HG03135 (cell line): Measurements from ENCODE around the gene FBXW4.

Experiments
- ATAC-seq: cut with Tn5 transposase; IDR thresholded peaks from one replicate; pipeline ENCODE4 v1.9.1; 2021; ENCODE audit warnings: mild to moderate bottlenecking, moderate library complexity; ENCODE audit not compliant: unreplicated experiment

Gene FBXW4

GRCh38 chr10:101587725-101588653, 107.0 kb downstream of the FBXW4 start, which contains the start of the genes DPCD and POLL:
Gene DPCD, plus strand, starts transcription at chr10:101588321. Its CDS starts 16 bp downstream, at chr10:101588337.
Gene POLL, minus strand, starts transcription at chr10:101588257. Its CDS starts 897 bp downstream, at chr10:101587360.
- peak; percentile 93 for ATAC-seq

GRCh38 chr10:101585841-101586240, 109.1 kb downstream of the FBXW4 start:
- no peak for ATAC-seq

- ATAC-seq: no peak
Observed at GRCh38 chr10:101580486-101581399, 114.2 kb downstream of the FBXW4 start.

- ATAC-seq: no peak
Observed at GRCh38 chr10:101579516-101579870, 115.5 kb downstream of the FBXW4 start.

GRCh38 chr10:101578803-101579515, 116.0 kb downstream of the FBXW4 start:
- ATAC-seq: no peak

GRCh38 chr10:101578192-101578591, 116.8 kb downstream of the FBXW4 start:
- no peak for ATAC-seq

GRCh38 chr10:101577121-101577871, 117.7 kb downstream of the FBXW4 start:
- ATAC-seq: no peak

- no peak for ATAC-seq
Observed at GRCh38 chr10:101576211-101576863, 118.6 kb downstream of the FBXW4 start.

GRCh38 chr10:101575580-101576210, 119.3 kb downstream of the FBXW4 start:
- ATAC-seq: no peak

GRCh38 chr10:101575091-101575490, 119.9 kb downstream of the FBXW4 start:
- ATAC-seq: no peak

- no peak for ATAC-seq
Observed at GRCh38 chr10:101573885-101574753, 120.9 kb downstream of the FBXW4 start.

- ATAC-seq: no peak
Observed at GRCh38 chr10:101572785-101573184, 122.2 kb downstream of the FBXW4 start.

GRCh38 chr10:101572126-101572525, 122.8 kb downstream of the FBXW4 start:
- no peak for ATAC-seq

GRCh38 chr10:101571271-101571925, 123.6 kb downstream of the FBXW4 start:
- no peak for ATAC-seq

GRCh38 chr10:101570428-101571270, 124.3 kb downstream of the FBXW4 start:
- no peak for ATAC-seq

GRCh38 chr10:101569622-101570427, 125.1 kb downstream of the FBXW4 start:
- peak; percentile 53 for ATAC-seq
